ENCODE data around the gene OS9.
"Not testable (repeated sequence)": the region's sequence is repeated elsewhere in the genome, so short reads cannot be mapped to it uniquely, and the experiment has no call there.

The OS9 gene

GRCh38 chr12:57693659-57694458, at the start of gene OS9:
TSS of gene OS9 (plus strand) at chr12:57694132. CDS start at chr12:57694162, 30 bp downstream.
- peak; percentile 99 for DNase-seq

- not testable (repeated sequence) for DNase-seq
These were observed 47.8 kb upstream of the OS9 start for GRCh38 chr12:57645990-57646658.

DNA sequence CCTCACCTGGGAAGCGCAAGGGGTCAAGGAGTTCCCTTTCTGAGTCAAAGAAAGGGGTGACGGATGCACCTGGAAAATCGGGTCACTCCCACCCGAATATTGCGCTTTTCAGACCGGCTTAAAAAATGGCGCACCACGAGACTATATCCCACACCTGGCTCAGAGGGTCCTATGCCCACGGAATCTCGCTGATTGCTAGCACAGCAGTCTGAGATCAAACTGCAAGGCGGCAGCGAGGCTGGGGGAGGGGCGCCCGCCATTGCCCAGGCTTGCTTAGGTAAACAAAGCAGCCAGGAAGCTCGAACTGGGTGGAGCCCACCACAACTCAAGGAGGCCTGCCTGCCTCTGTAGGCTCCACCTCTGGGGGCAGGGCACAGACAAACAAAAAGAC, 47.3 kb upstream of the OS9 start:
- not testable (repeated sequence) for DNase-seq

DNA sequence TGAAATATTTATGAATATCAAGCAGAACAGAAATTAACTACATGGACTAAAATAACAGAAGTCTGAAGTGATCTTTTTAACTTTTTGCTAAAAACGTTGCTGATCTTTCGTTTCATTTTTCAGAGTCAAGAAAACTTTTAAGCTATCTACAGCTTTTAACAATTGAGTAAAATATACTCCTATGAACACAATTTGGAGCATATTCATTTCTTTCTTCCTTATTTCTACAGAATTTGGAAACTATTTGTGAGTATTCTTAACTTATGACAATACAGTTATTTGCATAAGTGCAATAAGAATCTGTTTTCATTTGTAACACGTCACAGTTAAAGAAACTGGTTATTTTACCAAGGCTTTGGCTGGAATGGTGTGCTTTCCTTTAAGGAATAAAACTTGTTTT, 39.9 kb upstream of the OS9 start:
- no peak for DNase-seq

- no peak for DNase-seq
These were observed 38.2 kb upstream of the OS9 start for GRCh38 chr12:57655541-57656240.

DNA sequence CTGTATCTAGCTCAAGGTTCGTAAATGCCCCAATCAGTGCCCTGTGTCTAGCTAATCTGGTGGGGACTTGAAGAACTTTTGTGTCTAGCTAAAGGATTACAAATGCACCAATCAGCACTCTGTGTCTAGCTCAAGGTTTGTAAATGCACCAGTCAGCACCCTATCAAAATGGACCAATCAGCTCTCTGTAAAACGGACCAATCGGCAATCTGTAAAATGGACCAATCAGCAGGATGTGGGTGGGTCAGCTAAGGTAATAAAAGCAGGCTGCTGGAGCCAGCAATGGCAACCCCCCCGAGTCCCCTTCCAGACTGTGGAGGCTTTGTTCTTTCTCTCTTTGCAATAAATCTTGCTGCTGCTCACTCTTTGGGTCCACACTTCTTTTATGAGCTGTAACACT, 37.5 kb upstream of the OS9 start:
- DNase-seq, result not testable (repeated sequence)

GRCh38 chr12:57657744-57658143, 36.2 kb upstream of the OS9 start:
- no peak for DNase-seq

DNA sequence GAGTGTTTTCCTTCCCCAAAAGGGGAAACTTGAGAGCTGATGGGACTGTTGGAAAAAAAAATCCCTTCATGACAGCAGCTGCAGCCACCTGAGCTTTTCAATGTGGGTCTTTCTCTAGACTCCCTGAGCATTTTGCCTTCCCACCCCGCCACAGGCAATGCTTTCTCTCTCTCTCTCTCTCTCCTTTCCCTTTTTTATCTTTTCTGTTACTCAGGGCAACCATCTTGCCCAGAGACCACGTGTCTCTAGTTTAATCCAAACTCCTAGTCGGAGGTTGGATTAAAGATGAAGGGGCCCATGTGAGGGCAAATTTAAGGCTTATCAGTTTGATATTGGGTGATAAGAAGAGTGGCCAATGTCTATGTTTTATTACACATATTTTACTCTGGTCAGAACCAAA, 35.0 kb upstream of the OS9 start:
- no peak for DNase-seq

DNA sequence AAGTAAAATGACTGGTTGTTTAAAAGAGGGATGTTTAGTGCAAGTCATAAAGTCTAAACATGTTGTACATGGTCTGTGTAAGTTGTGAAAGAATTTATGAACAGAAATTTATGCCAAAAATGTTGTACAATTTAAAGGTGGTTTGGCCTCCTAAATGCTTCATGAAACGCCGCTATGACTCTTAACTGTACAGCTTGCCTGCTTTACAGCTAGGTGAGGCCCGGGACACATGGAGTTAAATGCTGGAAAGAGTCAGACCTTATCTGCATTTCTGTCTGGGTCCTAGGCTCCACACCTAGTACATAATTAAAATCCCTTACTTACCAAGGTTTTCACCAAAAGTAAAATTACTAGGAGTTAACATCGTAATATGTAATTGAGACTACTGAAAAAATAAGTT, 32.6 kb upstream of the OS9 start:
- DNase-seq, result no peak

- not testable (repeated sequence) for DNase-seq
These were observed 28.7 kb upstream of the OS9 start for GRCh38 chr12:57665066-57665820.

DNA sequence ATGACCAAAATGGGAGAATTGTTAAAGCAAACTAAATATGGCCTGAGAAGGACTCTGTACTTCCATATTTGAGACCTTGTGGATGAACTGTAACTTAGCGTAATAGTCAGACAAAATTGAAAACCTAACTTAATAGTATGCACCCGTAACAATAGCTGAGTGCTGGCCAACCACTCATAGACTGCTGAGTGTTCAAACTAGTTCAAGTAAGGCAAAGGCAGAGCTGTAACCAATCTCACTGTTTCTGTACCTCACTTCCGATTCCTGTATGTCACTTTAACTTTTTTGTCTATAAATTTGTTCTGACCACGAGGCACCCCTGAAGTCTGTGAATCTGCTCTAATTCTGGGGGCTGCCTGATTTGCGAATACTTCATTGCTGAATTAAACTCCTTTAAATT, 27.0 kb upstream of the OS9 start:
- no peak for DNase-seq

GRCh38 chr12:57669691-57670090, 24.2 kb upstream of the OS9 start:
- not testable (repeated sequence) for DNase-seq

DNA sequence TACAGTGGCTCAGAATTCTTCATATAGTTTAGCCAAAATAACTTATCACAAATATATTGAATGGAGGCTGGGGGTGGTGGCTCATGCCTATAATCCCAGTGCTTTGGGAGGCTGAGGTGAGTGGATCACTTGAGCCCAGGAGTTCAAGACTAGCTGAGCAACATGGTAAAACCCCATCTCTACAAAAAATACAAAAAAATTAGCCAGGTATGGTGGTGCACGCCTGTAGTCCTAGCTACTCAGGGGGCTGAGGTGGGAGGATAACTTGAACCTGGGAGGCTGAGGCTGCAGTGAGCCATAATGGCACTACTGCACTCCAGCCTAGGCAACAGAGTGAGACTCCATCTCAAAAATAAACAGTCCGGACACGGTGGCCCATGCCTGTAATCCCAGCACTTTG, 22.1 kb upstream of the OS9 start:
- DNase-seq, result not testable (repeated sequence)

DNA sequence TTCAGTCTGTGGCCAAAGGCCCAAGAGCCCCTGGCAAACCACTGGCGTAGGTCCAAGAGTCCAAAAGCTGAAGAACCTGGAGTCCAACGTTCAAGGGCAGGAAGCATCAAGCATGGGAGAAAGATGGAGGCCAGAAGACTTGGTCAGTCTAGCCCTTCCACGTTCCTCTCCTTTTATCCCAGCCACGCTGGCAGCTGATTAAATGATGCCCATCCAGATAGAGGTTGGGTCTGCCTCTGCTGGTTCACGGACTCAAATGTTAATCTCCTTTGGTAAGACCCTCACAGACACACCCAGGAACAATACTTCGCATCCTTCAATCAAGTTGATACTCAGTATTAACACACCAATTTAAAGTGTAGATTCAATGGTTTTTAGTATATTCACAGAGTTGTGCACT, 21.1 kb upstream of the OS9 start:
- no peak for DNase-seq

GRCh38 chr12:57674691-57675090, 19.2 kb upstream of the OS9 start:
- DNase-seq, result no peak

DNA sequence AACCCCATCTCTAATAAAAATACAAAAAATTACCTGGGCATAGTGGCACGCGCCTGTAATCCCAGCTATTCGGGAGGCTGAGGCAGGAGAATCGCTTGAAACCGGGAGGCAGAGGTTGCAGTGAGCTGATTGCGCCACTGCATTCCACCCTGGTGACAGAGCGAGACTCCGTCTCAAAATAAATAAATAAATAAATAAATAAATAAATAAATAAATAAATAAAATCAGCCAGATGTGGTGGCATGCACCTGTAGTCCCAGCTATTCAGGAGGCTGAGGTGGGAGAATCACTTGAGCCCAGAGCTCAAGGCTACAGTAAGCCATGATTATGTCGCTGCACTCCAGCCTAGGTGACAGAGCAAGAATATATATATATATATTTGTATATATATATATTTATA, 16.0 kb upstream of the OS9 start:
- not testable (repeated sequence) for DNase-seq

GRCh38 chr12:57679697-57680096, 14.2 kb upstream of the OS9 start:
- DNase-seq, result no peak

DNA sequence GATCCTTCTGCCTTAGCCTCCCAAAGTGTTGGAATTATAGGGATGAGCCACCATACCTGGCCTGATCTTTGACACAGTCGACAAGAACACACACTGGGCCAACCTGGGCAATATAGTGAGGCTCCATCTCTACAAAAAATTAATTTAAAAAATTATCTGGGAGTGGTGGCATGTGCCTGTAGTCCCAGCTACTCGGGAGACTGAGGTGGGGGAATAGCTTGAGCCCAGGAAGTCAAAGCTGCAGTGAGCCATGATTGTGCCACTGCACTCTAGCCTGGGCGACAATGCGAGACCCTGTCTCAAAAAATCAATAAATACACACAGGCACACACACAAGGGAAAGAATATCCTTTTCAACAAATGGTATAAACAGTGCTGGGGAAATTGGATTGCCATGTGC, 6.1 kb upstream of the OS9 start:
- no peak for DNase-seq

DNA sequence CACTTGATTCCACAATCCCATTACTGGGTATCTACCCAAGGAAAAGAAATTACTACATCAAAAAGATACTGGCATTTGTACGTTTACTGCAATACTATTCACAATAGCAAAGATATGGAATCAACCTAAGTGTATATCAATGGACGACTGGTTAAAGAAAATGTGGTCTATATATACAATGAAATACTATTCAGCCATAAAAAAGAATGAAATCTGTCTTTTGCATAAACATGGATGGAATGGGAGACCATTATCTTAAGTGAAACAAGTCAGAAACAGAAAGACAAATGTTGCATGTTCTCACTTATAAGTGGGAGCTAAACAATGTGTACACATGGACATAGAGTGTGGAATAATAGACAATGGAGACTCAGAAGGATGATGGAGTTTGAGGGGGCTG, 5.0 kb upstream of the OS9 start:
- no peak for DNase-seq

- no peak for DNase-seq
These were observed 1.4 kb upstream of the OS9 start for GRCh38 chr12:57692500-57692899.

GRCh38 chr12:57693317-57693658, 644 bp upstream of the OS9 start:
- DNase-seq, result no peak

DNA sequence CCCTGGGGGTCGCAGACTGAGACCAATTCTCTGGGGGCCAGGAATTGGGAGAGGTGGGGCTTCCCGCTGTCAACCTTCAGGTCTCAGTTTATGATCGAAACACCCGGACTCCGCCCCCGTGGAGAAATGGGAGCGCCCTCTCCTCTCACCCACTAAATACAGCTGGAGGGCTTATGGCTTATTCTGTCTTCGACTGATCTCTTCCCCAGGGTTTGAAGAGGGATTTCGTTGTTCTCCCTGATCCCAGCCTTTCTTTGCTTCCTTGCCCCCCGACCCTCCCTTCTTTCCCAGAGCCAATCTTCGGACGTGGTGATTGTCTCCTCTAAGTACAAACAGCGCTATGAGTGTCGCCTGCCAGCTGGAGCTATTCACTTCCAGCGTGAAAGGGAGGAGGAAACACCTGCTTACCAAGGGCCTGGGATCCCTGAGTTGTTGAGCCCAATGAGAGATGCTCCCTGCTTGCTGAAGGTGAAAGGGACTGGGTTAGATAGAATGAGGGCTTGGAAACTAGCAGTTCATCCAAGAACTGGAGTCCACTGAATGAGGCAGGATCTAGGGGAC, 607 bp downstream of the OS9 start:
- no peak for DNase-seq

Data from AML-193 (cell line).